GM10847 (cell line): ENCODE results near the gene FAM107B.

Experiments used
- POLR2A ChIP-seq: IDR thresholded peaks from 2 replicates; pipeline ENCODE4 v1.6.1; 2011; ENCODE audit not compliant: insufficient read length; ENCODE audit errors: extremely low read depth

The FAM107B gene

GRCh38 chr10:14751921-14752320, 22.8 kb downstream of the FAM107B start:
- TF ChIP-seq POLR2A: no peak

GRCh38 chr10:14751014-14751896, 23.4 kb downstream of the FAM107B start:
- TF ChIP-seq POLR2A: no peak

GRCh38 chr10:14749070-14749809, 25.5 kb downstream of the FAM107B start:
- no peak for TF ChIP-seq POLR2A

- no peak for TF ChIP-seq POLR2A
Measured at GRCh38 chr10:14748441-14748840, 26.3 kb downstream of the FAM107B start.

GRCh38 chr10:14742815-14743214, 31.9 kb downstream of the FAM107B start:
- TF ChIP-seq POLR2A: no peak

GRCh38 chr10:14742382-14742781, 32.3 kb downstream of the FAM107B start:
- no peak for TF ChIP-seq POLR2A

- TF ChIP-seq POLR2A: no peak
Measured at GRCh38 chr10:14740684-14741247, 33.9 kb downstream of the FAM107B start.

GRCh38 chr10:14737808-14738545, 36.7 kb downstream of the FAM107B start:
- no peak for TF ChIP-seq POLR2A

GRCh38 chr10:14736600-14737081, 38.1 kb downstream of the FAM107B start:
- TF ChIP-seq POLR2A: no peak

GRCh38 chr10:14736043-14736442, 38.7 kb downstream of the FAM107B start:
- no peak for TF ChIP-seq POLR2A

- no peak for TF ChIP-seq POLR2A
Measured at GRCh38 chr10:14731875-14732512, 42.7 kb downstream of the FAM107B start.

- no peak for TF ChIP-seq POLR2A
Measured at GRCh38 chr10:14728346-14728745, 46.4 kb downstream of the FAM107B start.

GRCh38 chr10:14727924-14728323, 46.8 kb downstream of the FAM107B start:
- TF ChIP-seq POLR2A: no peak

GRCh38 chr10:14727465-14727864, 47.2 kb downstream of the FAM107B start:
- no peak for TF ChIP-seq POLR2A

GRCh38 chr10:14724931-14725330, 49.8 kb downstream of the FAM107B start:
- TF ChIP-seq POLR2A: no peak
